ENCODE data around the gene PTPRK. TPM values are rescaled to one million over a fixed set of nuclear protein-coding genes. Genes with fewer than 3 reads are reported as not detected.

The PTPRK gene
- total and polyA plus RNA-seq, 12 donors: 7.5 to 47.7 (median 35.7) TPM

GRCh38 chr6:128121610-128122009 is 398.8 kb downstream of the PTPRK start:
- Histone ChIP-seq H3K27me3 (no peaks in the 10 kb centered on the region), H3K27ac (no peak overlapping the region), H3K4me1 (peaks cover 0 to 8% (median 0%) of the 10 kb centered on the region in 9 donors), H3K4me3 (no peak overlapping the region), H3K9me3 (no peaks in the 10 kb centered on the region), H3K36me3 (no peaks in the 10 kb centered on the region)
- intact Hi-C loops (cut with DNase I): no loop called here
- 94 to 96% methylated on average over 2 of the region's 2 CpGs for WGBS, 2 donors
- DNase-seq (no peak), ATAC-seq (no peak)
- TF ChIP-seq, protein P1, sequence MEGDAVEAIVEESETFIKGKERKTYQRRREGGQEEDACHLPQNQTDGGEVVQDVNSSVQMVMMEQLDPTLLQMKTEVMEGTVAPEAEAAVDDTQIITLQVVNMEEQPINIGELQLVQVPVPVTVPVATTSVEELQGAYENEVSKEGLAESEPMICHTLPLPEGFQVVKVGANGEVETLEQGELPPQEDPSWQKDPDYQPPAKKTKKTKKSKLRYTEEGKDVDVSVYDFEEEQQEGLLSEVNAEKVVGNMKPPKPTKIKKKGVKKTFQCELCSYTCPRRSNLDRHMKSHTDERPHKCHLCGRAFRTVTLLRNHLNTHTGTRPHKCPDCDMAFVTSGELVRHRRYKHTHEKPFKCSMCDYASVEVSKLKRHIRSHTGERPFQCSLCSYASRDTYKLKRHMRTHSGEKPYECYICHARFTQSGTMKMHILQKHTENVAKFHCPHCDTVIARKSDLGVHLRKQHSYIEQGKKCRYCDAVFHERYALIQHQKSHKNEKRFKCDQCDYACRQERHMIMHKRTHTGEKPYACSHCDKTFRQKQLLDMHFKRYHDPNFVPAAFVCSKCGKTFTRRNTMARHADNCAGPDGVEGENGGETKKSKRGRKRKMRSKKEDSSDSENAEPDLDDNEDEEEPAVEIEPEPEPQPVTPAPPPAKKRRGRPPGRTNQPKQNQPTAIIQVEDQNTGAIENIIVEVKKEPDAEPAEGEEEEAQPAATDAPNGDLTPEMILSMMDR (IDR thresholded peaks at IDR 0.05): no peak

DNA sequence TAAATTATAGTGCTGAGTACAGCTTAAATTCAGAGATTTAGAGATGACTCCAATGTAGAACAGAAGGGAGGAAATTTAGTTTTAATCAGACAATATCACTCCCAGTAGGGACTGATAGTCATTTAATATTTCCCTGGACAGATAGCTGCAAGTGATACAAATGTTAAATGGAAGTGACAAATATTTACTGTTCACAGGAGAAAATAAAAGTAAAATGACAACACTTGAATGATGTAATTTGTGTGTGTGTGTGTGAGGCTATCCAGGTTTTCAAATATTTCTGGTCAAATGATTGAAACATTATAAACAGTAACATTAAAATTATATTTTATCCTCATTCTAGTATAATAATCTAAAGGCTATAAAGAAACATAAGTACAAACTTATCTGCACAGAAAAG is 399.2 kb downstream of the PTPRK start:
- H3K9me3 ChIP-seq: no peaks in the 10 kb centered on the region
- no peak for ATAC-seq
- intact Hi-C loops (cut with DNase I): no loop called here

DNA sequence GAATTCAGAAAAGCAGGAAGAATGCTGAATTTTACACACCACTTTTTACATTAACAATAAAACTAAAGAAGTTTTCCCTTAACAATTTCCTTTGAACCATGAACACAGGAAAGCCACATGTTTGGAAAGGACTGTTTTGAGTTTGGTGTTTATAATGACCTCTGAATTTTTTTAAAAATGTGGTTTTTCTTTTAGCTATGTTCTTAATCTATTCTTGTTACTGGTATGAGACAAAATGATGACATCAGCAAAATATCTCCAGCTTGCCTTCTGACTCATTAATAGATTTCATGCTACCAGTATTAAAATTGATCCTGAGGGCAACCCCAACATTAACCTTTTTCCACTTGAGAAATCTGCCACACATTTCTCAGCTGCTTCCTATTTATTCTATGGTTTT is 402.0 kb downstream of the PTPRK start:
- no peak overlapping the region for H3K27ac ChIP-seq
- no peak overlapping the region for H3K4me3 ChIP-seq
- DNase-seq: no peak
- no peaks in the 10 kb centered on the region for H3K27me3 ChIP-seq
- intact Hi-C loops (cut with DNase I): no loop called here
- no peak for ATAC-seq
- H3K9me3 ChIP-seq: no peaks in the 10 kb centered on the region
- H3K4me1 ChIP-seq: peaks cover 0 to 21% (median 2%) of the 10 kb centered on the region in 9 donors
- TF ChIP-seq, protein P1 (IDR thresholded peaks at IDR 0.05): no peak
- no peaks in the 10 kb centered on the region for H3K36me3 ChIP-seq

More for the DNA sequence above, 399.2 kb downstream of the PTPRK start:
- H3K36me3 ChIP-seq: no peaks in the 10 kb centered on the region
- no peak overlapping the region for H3K4me3 ChIP-seq
- H3K27me3 ChIP-seq: no peaks in the 10 kb centered on the region
- DNase-seq: no peak
- TF ChIP-seq, protein P1 (IDR thresholded peaks at IDR 0.05): no peak
- H3K4me1 ChIP-seq: peaks cover 0 to 8% (median 0%) of the 10 kb centered on the region in 9 donors
- no peak overlapping the region for H3K27ac ChIP-seq

DNA sequence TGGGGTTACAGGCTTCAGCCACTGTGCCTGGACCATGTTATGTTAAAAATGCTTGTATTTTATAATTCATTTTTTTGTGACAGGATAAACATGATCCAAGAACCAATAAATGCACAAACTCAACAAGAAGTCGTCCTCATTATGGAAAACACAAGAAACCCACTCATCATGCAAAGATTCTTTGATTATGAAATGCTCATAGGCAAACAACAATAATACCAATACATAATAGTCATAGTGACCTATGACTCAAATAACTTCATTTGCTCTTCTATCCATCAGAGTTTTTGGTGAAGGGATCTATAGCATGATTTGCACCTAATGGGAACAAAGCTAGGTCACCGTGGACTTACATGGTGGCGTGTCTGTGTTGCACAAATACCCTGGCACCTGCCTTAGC is 402.5 kb downstream of the PTPRK start:
- 97% methylated on average over 3 of the region's 3 CpGs for WGBS, 2 donors
- Histone ChIP-seq H3K27ac (no peak overlapping the region), H3K27me3 (no peaks in the 10 kb centered on the region), H3K9me3 (no peaks in the 10 kb centered on the region), H3K4me1 (peaks cover 0 to 25% (median 6%) of the 10 kb centered on the region in 9 donors), H3K36me3 (no peaks in the 10 kb centered on the region), H3K4me3 (no peak overlapping the region)
- ATAC-seq (no peak), DNase-seq (no peak)
- TF ChIP-seq, protein P1 (IDR thresholded peaks at IDR 0.05): no peak
- intact Hi-C loops (cut with DNase I): no loop called here
